ENCODE results near the gene CASTOR1.

CASTOR1 gene

GRCh38 chr22:30241576-30242371, 47.5 kb downstream of the CASTOR1 start:
- no peak for TF ChIP-seq ZFX (IDR thresholded peaks at IDR 0.05)
- TF ChIP-seq CTCF (conservative IDR thresholded peaks at IDR 0.05), result no peak
- H3K27ac ChIP-seq, result no peak overlapping the region

GRCh38 chr22:30240541-30241417, 48.5 kb downstream of the CASTOR1 start:
- H3K27ac ChIP-seq, result no peak overlapping the region
- TF ChIP-seq ZFX (IDR thresholded peaks at IDR 0.05) (no peak), CTCF (conservative IDR thresholded peaks at IDR 0.05) (no peak)

GRCh38 chr22:30239488-30240405, 49.6 kb downstream of the CASTOR1 start:
- no peak for TF ChIP-seq CTCF (conservative IDR thresholded peaks at IDR 0.05)
- TF ChIP-seq ZFX (IDR thresholded peaks at IDR 0.05), result no peak

DNA sequence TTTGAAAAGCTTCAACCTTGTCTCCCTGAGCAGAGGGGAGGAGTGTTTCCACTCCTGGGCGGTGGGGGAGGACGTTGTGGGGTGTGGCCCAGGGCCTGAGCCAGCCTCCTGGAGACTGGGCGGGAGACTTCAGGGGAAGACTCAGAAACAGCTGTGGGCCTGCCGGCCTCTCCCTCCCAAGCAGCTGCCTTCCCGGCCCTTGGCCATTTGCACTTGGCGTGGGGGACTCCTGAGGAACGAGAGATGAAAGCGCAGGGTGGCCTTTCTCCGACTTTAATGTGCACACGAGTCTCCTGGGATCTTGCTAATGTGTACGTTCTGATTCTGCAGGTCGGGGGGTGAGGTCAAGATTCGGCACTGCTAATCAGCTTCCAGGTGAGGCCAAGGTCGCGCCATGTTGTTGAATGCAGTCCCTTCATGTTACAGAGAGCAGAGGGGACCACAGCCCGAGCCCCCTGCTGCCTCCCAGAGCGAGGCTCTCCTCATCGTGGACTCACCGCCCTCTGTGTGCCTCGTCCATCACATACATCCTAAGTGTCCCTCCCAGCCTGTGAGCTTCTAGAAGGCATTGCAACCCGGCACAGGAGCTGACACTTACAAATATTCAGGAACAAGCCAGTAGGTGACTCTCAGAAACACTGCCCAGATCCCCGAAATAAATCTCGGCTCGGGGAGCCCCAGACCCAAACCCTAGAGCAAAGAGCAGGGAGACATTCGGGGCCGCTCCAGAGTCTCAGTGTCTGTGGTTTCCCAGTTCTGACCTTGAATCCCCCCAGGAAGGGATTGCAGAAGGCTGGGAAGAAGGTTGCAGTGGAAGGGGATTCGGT, 50.4 kb downstream of the CASTOR1 start:
- no peak for TF ChIP-seq ZFX (IDR thresholded peaks at IDR 0.05)
- no peak for TF ChIP-seq CTCF (conservative IDR thresholded peaks at IDR 0.05)
- H3K27ac ChIP-seq, result no peak overlapping the region

More at GRCh38 chr22:30239488-30240405, 49.6 kb downstream of the CASTOR1 start:
- no peak overlapping the region for H3K27ac ChIP-seq

- H3K27ac ChIP-seq, result no peak overlapping the region
- TF ChIP-seq ZFX (IDR thresholded peaks at IDR 0.05) (no peak), CTCF (conservative IDR thresholded peaks at IDR 0.05) (no peak)
These were observed 51.2 kb downstream of the CASTOR1 start for GRCh38 chr22:30238136-30238535.

DNA sequence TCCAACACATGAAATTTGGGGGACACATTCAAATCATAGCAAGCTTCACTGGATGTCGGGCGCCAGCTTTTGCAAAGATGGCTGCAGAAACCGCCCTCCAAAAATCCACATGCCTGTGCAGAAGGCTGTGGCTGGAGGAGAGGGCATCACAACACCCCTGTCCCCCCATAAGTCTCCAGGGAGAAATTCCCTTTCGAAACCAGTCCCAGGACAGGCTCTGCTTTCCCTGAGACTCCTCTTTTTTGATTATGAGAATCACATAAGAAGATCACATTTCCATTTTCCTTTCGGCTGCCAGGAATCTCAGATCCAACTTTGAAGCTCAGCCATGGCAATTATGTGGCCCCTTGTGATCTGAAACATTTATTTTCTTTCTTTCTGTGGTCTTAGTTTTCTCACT, 52.4 kb downstream of the CASTOR1 start:
- H3K27ac ChIP-seq, result no peak overlapping the region

More for the DNA sequence above, 52.4 kb downstream of the CASTOR1 start:
- no peak for TF ChIP-seq CTCF (conservative IDR thresholded peaks at IDR 0.05)
- TF ChIP-seq ZFX (IDR thresholded peaks at IDR 0.05), result no peak
